HepG2 (cell line): ENCODE measurements around the gene EEPD1. TPM values are rescaled to one million over a fixed set of nuclear protein-coding genes. Genes with fewer than 3 reads are reported as not detected.

ENCODE experiments used
- ATAC-seq: fragments of 200-7000 bp; cut with Tn5 transposase; 3 replicates; pipeline ENCODE4 v1.9.1; 2020; ENCODE audit warnings: mild to moderate bottlenecking, moderate library complexity
- BruUV-seq: library from RNA; stranded (reverse); fragments of 400-500 nt; replicated peaks from 2 replicates; lab custom pipeline; 2021; lab: Mats Ljungman, UMichigan
- CTCF ChIA-PET: fragments of 300-600 bp; formaldehyde crosslinking; extraction: SDS; loops from one replicate; lab custom pipeline; 2021; ENCODE audit warnings: low total read pairs, inconsistent platforms, low intra/inter-chr PET ratio; lab: Yijun Ruan, JAX
- POLR2A ChIA-PET: fragments of 350-600 bp; sonication (Branson Sonifier 250); formaldehyde crosslinking; loops from one replicate; lab custom pipeline; 2020; ENCODE audit warnings: antibody characterized with exemption, inconsistent platforms; lab: Yijun Ruan, JAX
- DNase-seq: peaks from one replicate; pipeline ENCODE4 v3.0.0-alpha.2; 2015; ENCODE audit warnings: low spot score
- FAIRE-seq: peaks from 3 replicates; lab custom pipeline; 2011; peaks lifted over from hg19 to GRCh38; lab: Jason Lieb, UNC
- H2AFZ ChIP-seq: one replicate; pipeline ENCODE4 v1.6.1; 2011; ENCODE audit warnings: low read length, inconsistent platforms
- H3K27ac ChIP-seq: fragments of 300-600 bp; 3 replicates; pipeline ENCODE4 v1.8.0; 2011; ENCODE audit warnings: mixed run types, mild to moderate bottlenecking, mixed read lengths, low read length, inconsistent platforms; ENCODE audit not compliant: insufficient read depth; ENCODE audit errors: extremely low read length
- H3K27me3 ChIP-seq, 2 experiments: fragments of 200-600 bp in 1 of 2; 2 replicates in 1 of 2; 3 replicates in 1 of 2; pipeline versions ENCODE4 v1.6.0 to v1.8.0; 2011; ENCODE audit warnings: low read length in 2 of 2, mild to moderate bottlenecking in 2 of 2, moderate library complexity in 2 of 2, inconsistent platforms in 1 of 2; ENCODE audit not compliant: insufficient read depth in 2 of 2, control insufficient read depth in 1 of 2
- H3K36me3 ChIP-seq, 2 experiments: fragments of 200-600 bp in 1 of 2; replicated peaks in 1 of 2; 2 replicates in 1 of 2; 3 replicates in 1 of 2; pipeline versions ENCODE4 v1.5.1 to v1.8.0; 2011; ENCODE audit warnings: low read length in 2 of 2, inconsistent platforms in 1 of 2; ENCODE audit not compliant: insufficient read depth in 2 of 2, control insufficient read depth in 1 of 2
- H3K4me1 ChIP-seq: 2 replicates; pipeline ENCODE4 v1.5.1; 2012; ENCODE audit warnings: low read length, inconsistent platforms; ENCODE audit not compliant: insufficient read depth
- H3K4me2 ChIP-seq: 2 replicates; pipeline ENCODE4 v1.6.0; 2011; ENCODE audit warnings: low read depth, low read length, inconsistent platforms
- H3K4me3 ChIP-seq, 3 experiments: fragments of 200-600 bp in 1 of 3; sonication (generic), shearing (Covaris generic) in 1 of 3; replicated peaks in 1 of 3; 2 replicates each; pipeline ENCODE4 v1.5.1; 2011 to 2016; ENCODE audit warnings: low read length in 3 of 3, inconsistent platforms in 2 of 3, low read depth in 2 of 3, mild to moderate bottlenecking in 2 of 3, control low read depth in 1 of 3, mixed read lengths in 1 of 3; ENCODE audit not compliant: insufficient read depth in 1 of 3
- H3K79me2 ChIP-seq: one replicate; pipeline ENCODE4 v1.6.1; 2011; ENCODE audit warnings: low read length, inconsistent platforms; ENCODE audit not compliant: insufficient read depth
- H3K9ac ChIP-seq: 2 replicates; pipeline ENCODE4 v1.6.0; 2011; ENCODE audit warnings: mild to moderate bottlenecking, low read depth, low read length, inconsistent platforms; ENCODE audit not compliant: insufficient read depth
- H3K9me3 ChIP-seq: 2 replicates; pipeline ENCODE4 v1.5.1; 2012; ENCODE audit warnings: mild to moderate bottlenecking, low read length
- H4K20me1 ChIP-seq: 2 replicates; pipeline ENCODE4 v1.6.0; 2011; ENCODE audit warnings: inconsistent platforms, mild to moderate bottlenecking, low read length, moderate library complexity; ENCODE audit not compliant: insufficient read depth
- ARID4A ChIP-seq: sonication (generic); formaldehyde crosslinking; IDR thresholded peaks from 2 replicates; pipeline ENCODE4 v1.5.0; 2020; ENCODE audit warnings: mild to moderate bottlenecking, missing genetic modification reagents, borderline replicate concordance
- CBFB ChIP-seq: sonication (generic); formaldehyde crosslinking; IDR thresholded peaks from 2 replicates; pipeline ENCODE4 v1.4.0; 2020; ENCODE audit warnings: missing genetic modification reagents
- CC2D1A ChIP-seq: sonication (generic); formaldehyde crosslinking; IDR thresholded peaks from 2 replicates; pipeline ENCODE4 v1.8.1; 2023; ENCODE audit warnings: mild to moderate bottlenecking, missing genetic modification reagents
- IKZF5 ChIP-seq: IDR thresholded peaks from 2 replicates; pipeline ENCODE4 v1.6.1; 2018; ENCODE audit warnings: missing genetic modification reagents, mild to moderate bottlenecking, missing compliant biosample characterization
- KMT2B ChIP-seq: IDR thresholded peaks from 2 replicates; pipeline ENCODE4 v1.6.1; 2016; ENCODE audit warnings: missing genetic modification reagents, missing compliant biosample characterization
- NFKB2 ChIP-seq: sonication (generic); formaldehyde crosslinking; IDR thresholded peaks from 2 replicates; pipeline ENCODE4 v1.4.0; 2020; ENCODE audit warnings: missing genetic modification reagents, borderline replicate concordance
- ONECUT2 ChIP-seq: sonication (generic); formaldehyde crosslinking; IDR thresholded peaks from 2 replicates; pipeline ENCODE4 v1.4.0; 2020; ENCODE audit warnings: missing genetic modification reagents
- RAD21 ChIP-seq: fragments of 450-650 bp; formaldehyde crosslinking; IDR thresholded peaks from 2 replicates; pipeline ENCODE4 v1.5.0; 2020; ENCODE audit warnings: mild to moderate bottlenecking
- RBFOX2 ChIP-seq: fragments of 200-400 bp; formaldehyde crosslinking; IDR thresholded peaks from 2 replicates; pipeline ENCODE4 v1.6.1; 2017; ENCODE audit warnings: low read depth, mild to moderate bottlenecking, low read length
- SATB2 ChIP-seq: sonication (generic); formaldehyde crosslinking; IDR thresholded peaks from 2 replicates; pipeline ENCODE4 v1.5.0; 2020; ENCODE audit warnings: missing genetic modification reagents
- SOX13 ChIP-seq, 3 experiments: fragments of 450-650 bp in 1 of 3; sonication (generic) in 1 of 3; formaldehyde crosslinking in 1 of 3; IDR thresholded peaks in 2 of 3; conservative IDR thresholded peaks in 1 of 3; 2 replicates each; pipeline versions ENCODE4 v1.5.0 to v1.6.1; 2016 to 2020; ENCODE audit warnings: antibody characterized with exemption in 1 of 3, mild to moderate bottlenecking in 1 of 3, missing compliant biosample characterization in 1 of 3, missing genetic modification reagents in 1 of 3, moderate library complexity in 1 of 3
- TBX2 ChIP-seq: sonication (generic); formaldehyde crosslinking; IDR thresholded peaks from 2 replicates; pipeline ENCODE4 v1.5.0; 2020; ENCODE audit warnings: missing genetic modification reagents, mild to moderate bottlenecking, borderline replicate concordance
- U2AF1 ChIP-seq: fragments of 200-400 bp; formaldehyde crosslinking; optimal IDR thresholded peaks from 2 replicates; pipeline ENCODE3; 2017; ENCODE audit warnings: mild to moderate bottlenecking, low read depth, low read length
- XBP1 ChIP-seq: sonication (generic); formaldehyde crosslinking; IDR thresholded peaks from 2 replicates; pipeline ENCODE4 v1.5.0; 2020; ENCODE audit warnings: missing genetic modification reagents
- ZNF10 ChIP-seq: sonication (generic); formaldehyde crosslinking; IDR thresholded peaks from 2 replicates; pipeline ENCODE4 v1.4.0; 2020; ENCODE audit warnings: mild to moderate bottlenecking, low read depth, missing genetic modification reagents, borderline replicate concordance
- ZNF124 ChIP-seq: sonication (generic); formaldehyde crosslinking; IDR thresholded peaks from 2 replicates; pipeline ENCODE4 v1.4.0; 2020; ENCODE audit warnings: missing genetic modification reagents
- ZNF180 ChIP-seq: sonication (generic); formaldehyde crosslinking; IDR thresholded peaks from 2 replicates; pipeline ENCODE4 v1.4.0; 2020; ENCODE audit warnings: low read depth, missing genetic modification reagents, borderline replicate concordance
- ZNF326 ChIP-seq: sonication (generic); formaldehyde crosslinking; IDR thresholded peaks from 2 replicates; pipeline ENCODE4 v1.4.0; 2020; ENCODE audit warnings: missing genetic modification reagents, borderline replicate concordance
- ZNF780A ChIP-seq: sonication (generic); formaldehyde crosslinking; IDR thresholded peaks from 2 replicates; pipeline ENCODE4 v1.8.0; 2022; ENCODE audit warnings: mild to moderate bottlenecking, missing genetic modification reagents, moderate library complexity
- WGBS: methylation state at CpG from one replicate; pipeline ENCODE4 v1.1.6; 2017; ENCODE audit warnings: low lambda C conversion rate; 5-methylcytosine and 5-hydroxymethylcytosine counted together
- in situ Hi-C: cut with HindIII; loops from 2 replicates; pipeline ENCODE4 v1.10.0; 2017; ENCODE audit warnings: low pct_unique_long_range_greater_than_20kb; ENCODE audit not compliant: extremely low pct_ligation_motif_present
- intact Hi-C: fragments of 100-400 bp; cut with micrococcal nuclease; formaldehyde crosslinking; loops from one replicate; pipeline ENCODE4 v1.10.0; 2022; ENCODE audit not compliant: unreplicated experiment
- polyA plus RNA-seq, 8 experiments: library from polyadenylated mRNA; depleted of rRNA in 3 of 8; stranded (reverse) in 7 of 8; unstranded in 1 of 8; fragments of >200 nt; fragmentation: Illumina TruSeq in 4 of 8; extraction: Trizol in 4 of 8; gene quantifications; 2 replicates each; pipeline versions ENCODE4 v1.2.1 to v1.2.3, GENCODE V29; 2011 to 2016; ENCODE audit warnings: low read depth in 4 of 8, missing spikeins in 1 of 8, mixed read lengths in 1 of 8; ENCODE audit not compliant: insufficient read depth in 1 of 8
- total RNA-seq, 5 experiments: library from RNA; depleted of rRNA; stranded (reverse); fragments of >200 nt; fragmentation: Illumina TruSeq; extraction: Trizol; gene quantifications; 2 replicates each; pipeline ENCODE4 v1.2.3, GENCODE V29; 2016; ENCODE audit warnings: low read depth in 1 of 5

EEPD1 gene
- total and polyA plus RNA-seq, 2 of the 13 experiments (the other 11 are each of a cell fraction or from before 2014, with no cell fraction given): 10.1 to 16.4 TPM

- Histone ChIP-seq H3K9ac (no peak overlapping the region), H3K4me1 (peaks cover 58% of the 10 kb centered on the region), H3K4me2 (no peak overlapping the region), H3K9me3 (no peaks in the 10 kb centered on the region), H3K27ac (no peak overlapping the region), H3K4me3 (no peak overlapping the region), H3K36me3 (peaks cover 3 to 6% of the 10 kb centered on the region in 2 experiments; a peak in 3 of 5 replicates)
- intact Hi-C loops (no loop called here), in situ Hi-C loops (no loop called here)
- BruUV-seq: no TSS peak
- 82% methylated on average over 4 of the region's 4 CpGs for WGBS
- FAIRE-seq: peak; percentile 42
- no peak for TF ChIP-seq ZNF180
- TF ChIP-seq RAD21 (CRISPR knock-in tag): no peak
- TF ChIP-seq NFKB2: no peak
- TF ChIP-seq CC2D1A (CRISPR knock-in tag): no peak
- TF ChIP-seq ARID4A (CRISPR knock-in tag): no peak
- TF ChIP-seq XBP1 (CRISPR knock-in tag): no peak
- no peak for TF ChIP-seq U2AF1
- TF ChIP-seq ZNF780A (CRISPR knock-in tag): no peak
- no peak for TF ChIP-seq IKZF5 (CRISPR knock-in tag)
- no peak for TF ChIP-seq ZNF326 (CRISPR knock-in tag)
- no peak for TF ChIP-seq RBFOX2
- TF ChIP-seq ZNF10 (CRISPR knock-in tag): no peak
- no peak for TF ChIP-seq KMT2B (CRISPR knock-in tag)
- no peak for TF ChIP-seq ONECUT2 (CRISPR knock-in tag)
- TF ChIP-seq TBX2 (CRISPR knock-in tag): no peak
- no peak for TF ChIP-seq SATB2 (CRISPR knock-in tag)
- no peak for TF ChIP-seq ZNF124 (CRISPR knock-in tag)
- TF ChIP-seq SOX13 (IDR thresholded peaks at IDR 0.05): no peak
- TF ChIP-seq SOX13 (CRISPR knock-in tag; conservative IDR thresholded peaks at IDR 0.05 in 1 of 2, IDR thresholded peaks at IDR 0.05 in 1 of 2): no peak
- TF ChIP-seq CBFB (CRISPR knock-in tag): no peak
- TF ChIP-seq, all 625 proteins: peak for 0
- POLR2A ChIA-PET: no interaction called here
- ATAC-seq: no peak
- H3K79me2 ChIP-seq: peaks cover 12% of the 10 kb centered on the region
- H2AFZ ChIP-seq: no peak overlapping the region
- peak; percentile 23 for DNase-seq
- 0 out of 2 replicates have a peak, but pooled peaks cover under 1% of the 10 kb centered on the region for H4K20me1 ChIP-seq
- no peaks in the 10 kb centered on the region for H3K27me3 ChIP-seq
- CTCF ChIA-PET: no interaction called here
These were observed 28.6 kb downstream of the EEPD1 start for GRCh38 chr7:36181668-36182067.
